Measurements from ENCODE around the gene NCOA1. TPM values are rescaled to one million over a fixed set of nuclear protein-coding genes. Genes with fewer than 3 reads are reported as not detected.

The NCOA1 gene
- total and polyA plus RNA-seq, 2 donors (not counting 3 experiments of a cell fraction or from before 2014, with no cell fraction given): 11.4 to 14.1 TPM

DNA sequence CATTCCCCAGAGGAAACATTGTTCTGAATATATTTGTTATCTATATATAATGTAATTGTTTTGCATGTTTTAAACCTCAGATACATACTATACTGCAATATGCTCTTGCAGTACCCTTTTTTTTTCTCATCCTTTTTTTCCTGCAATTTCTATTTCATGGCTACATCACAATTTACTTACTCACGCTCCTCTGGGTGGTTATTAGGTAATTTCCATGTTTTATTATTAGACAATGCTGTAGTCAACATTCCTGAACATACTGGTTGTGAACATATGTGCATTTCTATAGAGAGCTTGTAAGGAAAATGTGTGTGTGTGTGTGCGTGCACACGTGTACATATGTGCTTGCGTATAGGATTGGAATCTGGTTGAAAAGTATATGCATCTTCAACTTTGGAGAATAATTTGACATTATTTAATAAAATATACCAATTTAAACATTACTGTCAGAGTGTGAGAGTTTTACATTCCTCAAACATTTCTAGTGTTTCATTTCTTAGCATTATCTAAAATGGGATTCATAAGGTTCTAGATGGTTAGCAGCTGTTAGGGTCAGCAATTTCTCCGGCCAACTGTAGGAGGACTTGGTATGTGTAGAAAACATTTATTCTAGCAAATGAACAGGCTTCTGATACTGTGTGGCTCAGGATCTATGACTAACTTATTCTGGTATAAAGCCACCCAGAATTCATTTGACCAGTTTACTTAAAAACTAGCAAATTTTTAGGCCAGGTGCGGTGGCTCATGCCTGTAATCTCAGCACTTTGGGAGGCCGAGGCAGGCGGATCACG lies 22.4 kb downstream of the NCOA1 start:
- Histone ChIP-seq H3K4me2 (ENCODE audit: insufficient read depth, low read length) (no peak overlapping the region), H3K36me3 (ENCODE audit: control insufficient read depth in 2 of 2, extremely low read depth in 1 of 2, insufficient read depth in 2 of 2, low read length in 2 of 2) (no peaks in the 10 kb centered on the region), H3K9ac (replicated peaks; ENCODE audit: extremely low read depth, insufficient read depth, low read length) (no peak overlapping the region), H3K27me3 (ENCODE audit: control insufficient read depth in 2 of 2, insufficient read depth in 2 of 2, low read length in 2 of 2) (no peaks in the 10 kb centered on the region), H2AFZ (ENCODE audit: low read depth, low read length) (no peak overlapping the region), H4K20me1 (replicated peaks; ENCODE audit: control insufficient read depth, extremely low read depth, insufficient read depth, low read length) (peaks cover 3% of the 10 kb centered on the region), H3K4me1 (ENCODE audit: control insufficient read depth, extremely low read depth, insufficient read depth, low read length) (no peaks in the 10 kb centered on the region), H3K79me2 (ENCODE audit: control insufficient read depth, insufficient read depth, low read length) (peaks cover 2% of the 10 kb centered on the region), H3K9me1 (replicated peaks; ENCODE audit: control insufficient read depth, extremely low read depth, insufficient read depth, low read length) (no peaks in the 10 kb centered on the region), H3K27ac (ENCODE audit: insufficient read depth, low read depth, low read length) (no peak overlapping the region), H3K4me3 (replicated peaks in 1 of 3; ENCODE audit: insufficient read depth in 1 of 3, low read depth in 1 of 3, low read length in 3 of 3) (no peak overlapping the region), H3K9me3 (replicated peaks; ENCODE audit: control insufficient read depth, insufficient read depth, low read length) (no peaks in the 10 kb centered on the region)
- POLR2A ChIA-PET: no interaction called here
- dilution Hi-C loops (cut with MboI; ENCODE audit: extremely low pct_ligation_motif_present, low sequenced_read_pairs): no loop called here
- CTCF ChIA-PET: interaction anchor here (1.0 kb wide), 1 partner anchor 113 kb away, joined by 3 read pairs; no protein-coding TSS in a partner anchor
- FAIRE-seq (no peak), DNase-seq (ENCODE audit: low read depth, low spot score) (no peak)
- BruUV-seq (replicated peaks): no TSS peak
- intact Hi-C loops (cut with micrococcal nuclease): no loop called here
- TF ChIP-seq GATA2 (IDR thresholded peaks at IDR 0.05; ENCODE audit: insufficient read depth, insufficient read length, low read depth, low read length): no peak
- TF ChIP-seq, protein P1, sequence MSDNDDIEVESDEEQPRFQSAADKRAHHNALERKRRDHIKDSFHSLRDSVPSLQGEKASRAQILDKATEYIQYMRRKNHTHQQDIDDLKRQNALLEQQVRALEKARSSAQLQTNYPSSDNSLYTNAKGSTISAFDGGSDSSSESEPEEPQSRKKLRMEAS (IDR thresholded peaks at IDR 0.05; ENCODE audit: insufficient read depth, insufficient read length): no peak
- TF ChIP-seq MYC (IDR thresholded peaks at IDR 0.05; ENCODE audit: low read depth, low read length): no peak
- no peak for TF ChIP-seq POLR2AphosphoS5 (IDR thresholded peaks at IDR 0.05; ENCODE audit: insufficient read depth, low read depth, low read length)
- TF ChIP-seq, protein P2, sequence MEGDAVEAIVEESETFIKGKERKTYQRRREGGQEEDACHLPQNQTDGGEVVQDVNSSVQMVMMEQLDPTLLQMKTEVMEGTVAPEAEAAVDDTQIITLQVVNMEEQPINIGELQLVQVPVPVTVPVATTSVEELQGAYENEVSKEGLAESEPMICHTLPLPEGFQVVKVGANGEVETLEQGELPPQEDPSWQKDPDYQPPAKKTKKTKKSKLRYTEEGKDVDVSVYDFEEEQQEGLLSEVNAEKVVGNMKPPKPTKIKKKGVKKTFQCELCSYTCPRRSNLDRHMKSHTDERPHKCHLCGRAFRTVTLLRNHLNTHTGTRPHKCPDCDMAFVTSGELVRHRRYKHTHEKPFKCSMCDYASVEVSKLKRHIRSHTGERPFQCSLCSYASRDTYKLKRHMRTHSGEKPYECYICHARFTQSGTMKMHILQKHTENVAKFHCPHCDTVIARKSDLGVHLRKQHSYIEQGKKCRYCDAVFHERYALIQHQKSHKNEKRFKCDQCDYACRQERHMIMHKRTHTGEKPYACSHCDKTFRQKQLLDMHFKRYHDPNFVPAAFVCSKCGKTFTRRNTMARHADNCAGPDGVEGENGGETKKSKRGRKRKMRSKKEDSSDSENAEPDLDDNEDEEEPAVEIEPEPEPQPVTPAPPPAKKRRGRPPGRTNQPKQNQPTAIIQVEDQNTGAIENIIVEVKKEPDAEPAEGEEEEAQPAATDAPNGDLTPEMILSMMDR (IDR thresholded peaks at IDR 0.05; ENCODE audit: extremely low read depth in 1 of 2, insufficient read depth in 1 of 2, low read depth in 1 of 2, low read length in 2 of 2): no peak
- TF ChIP-seq EZH2 (IDR thresholded peaks at IDR 0.05; ENCODE audit: borderline replicate concordance, low read depth, low read length, severe bottlenecking): no peak
- no peak for TF ChIP-seq POLR2A (IDR thresholded peaks at IDR 0.05; ENCODE audit: low read depth, low read length)
- TF ChIP-seq JUN (IDR thresholded peaks at IDR 0.05; ENCODE audit: borderline replicate concordance, insufficient read depth, insufficient read length, low read depth): no peak
- no peak for TF ChIP-seq FOS (IDR thresholded peaks at IDR 0.05; ENCODE audit: borderline replicate concordance, insufficient read depth, low read length)

Data from endothelial cell of umbilical vein (primary cell).